T-helper 17 cell (primary cell): Measurements from ENCODE around the gene TPX2. TPM values are rescaled to one million over a fixed set of nuclear protein-coding genes. Genes with fewer than 3 reads are reported as not detected.

ENCODE experiments used
- ATAC-seq: fragments of 150-1000 bp; cut with Tn5 transposase; 2 replicates; pipeline ENCODE4 v1.10.0; 2021; ENCODE audit warnings: mild to moderate bottlenecking, moderate library complexity
- DNase-seq, 3 donors: peaks; one replicate each; pipeline versions ENCODE4 v3.0.0 to v3.0.0-alpha.2; 2020 to 2021
- H3K9me3 ChIP-seq: one replicate; pipeline ENCODE4 v1.7.0; 2013; ENCODE audit warnings: low read length, mild to moderate bottlenecking; ENCODE audit not compliant: control insufficient read depth, poor library complexity, severe bottlenecking
- H3K27ac Mint-ChIP-seq: one replicate; pipeline ENCODE4 v1.8.0; 2022; ENCODE audit warnings: mild to moderate bottlenecking, moderate library complexity, mixed read lengths
- H3K27me3 Mint-ChIP-seq: one replicate; pipeline ENCODE4 v1.8.0; 2022; ENCODE audit warnings: mixed read lengths
- H3K36me3 Mint-ChIP-seq: one replicate; pipeline ENCODE4 v1.8.0; 2022; ENCODE audit warnings: low read depth, mixed read lengths
- H3K4me1 Mint-ChIP-seq: one replicate; pipeline ENCODE4 v1.8.0; 2022; ENCODE audit warnings: mild to moderate bottlenecking, mixed read lengths
- H3K4me3 Mint-ChIP-seq: one replicate; pipeline ENCODE4 v1.8.0; 2022; ENCODE audit warnings: mild to moderate bottlenecking, moderate library complexity, mixed read lengths
- total RNA-seq, 4 donors: library from RNA in 2 of 4; stranded (reverse) in 2 of 4; gene quantifications; one replicate each; pipeline ENCODE4 v1.2.3 and lab custom pipeline; 2022 to 2026

Gene TPX2
- total RNA-seq, 2 donors from 2014 or later = 0.57 to 2.0 TPM

- ATAC-seq (no peak), DNase-seq (no peak)
- Mint-ChIP-seq H3K27ac (no peak overlapping the region), H3K4me3 (no peak overlapping the region), H3K36me3 (no peaks in the 10 kb centered on the region), H3K27me3 (no peaks in the 10 kb centered on the region), H3K4me1 (peaks cover 4% of the 10 kb centered on the region)
- no peaks in the 10 kb centered on the region for H3K9me3 ChIP-seq
Observed at GRCh38 chr20:31835554-31835953, 96.5 kb downstream of the TPX2 start.

- ATAC-seq (peak; percentile 56), DNase-seq (no peak)
- Mint-ChIP-seq H3K4me1 (peaks cover 4% of the 10 kb centered on the region), H3K27ac (peak overlapping the region; percentile 65), H3K27me3 (no peaks in the 10 kb centered on the region), H3K4me3 (no peak overlapping the region), H3K36me3 (no peaks in the 10 kb centered on the region)
- H3K9me3 ChIP-seq = no peaks in the 10 kb centered on the region
Observed at GRCh38 chr20:31835977-31836852, 97.1 kb downstream of the TPX2 start.

GRCh38 chr20:31836853-31837608 lies 97.9 kb downstream of the TPX2 start:
- Mint-ChIP-seq H3K36me3 (no peaks in the 10 kb centered on the region), H3K27ac (no peak overlapping the region), H3K4me3 (no peak overlapping the region), H3K27me3 (no peaks in the 10 kb centered on the region), H3K4me1 (peaks cover 4% of the 10 kb centered on the region)
- DNase-seq = no peak
- no peaks in the 10 kb centered on the region for H3K9me3 ChIP-seq
- ATAC-seq = no peak

GRCh38 chr20:31837896-31838397 lies 98.9 kb downstream of the TPX2 start:
- no peak for ATAC-seq

GRCh38 chr20:31838646-31839292 lies 99.7 kb downstream of the TPX2 start:
- ATAC-seq (no peak), DNase-seq (no peak)
- Mint-ChIP-seq H3K36me3 (no peaks in the 10 kb centered on the region), H3K27me3 (no peaks in the 10 kb centered on the region), H3K4me3 (no peak overlapping the region), H3K27ac (no peak overlapping the region), H3K4me1 (peaks cover 4% of the 10 kb centered on the region)
- H3K9me3 ChIP-seq = no peaks in the 10 kb centered on the region

More at GRCh38 chr20:31837896-31838397, 98.9 kb downstream of the TPX2 start:
- Mint-ChIP-seq H3K27ac (no peak overlapping the region), H3K4me3 (no peak overlapping the region), H3K27me3 (no peaks in the 10 kb centered on the region), H3K36me3 (no peaks in the 10 kb centered on the region), H3K4me1 (peaks cover 4% of the 10 kb centered on the region)
- DNase-seq = no peak
- H3K9me3 ChIP-seq = no peaks in the 10 kb centered on the region

- no peak for DNase-seq
- ATAC-seq = no peak
- no peak overlapping the region for H3K4me3 Mint-ChIP-seq
- H3K4me1 Mint-ChIP-seq = peaks cover 4% of the 10 kb centered on the region
- no peaks in the 10 kb centered on the region for H3K36me3 Mint-ChIP-seq
- no peaks in the 10 kb centered on the region for H3K9me3 ChIP-seq
- H3K27me3 Mint-ChIP-seq = no peaks in the 10 kb centered on the region
- H3K27ac Mint-ChIP-seq = no peak overlapping the region
Observed at GRCh38 chr20:31839782-31840487, 100.8 kb downstream of the TPX2 start.

GRCh38 chr20:31840906-31841816 lies 102.1 kb downstream of the TPX2 start:
- Mint-ChIP-seq H3K4me3 (no peak overlapping the region), H3K27me3 (no peaks in the 10 kb centered on the region), H3K27ac (no peak overlapping the region), H3K4me1 (peaks cover 2% of the 10 kb centered on the region), H3K36me3 (no peaks in the 10 kb centered on the region)
- ATAC-seq = no peak
- DNase-seq = no peak
- H3K9me3 ChIP-seq = no peaks in the 10 kb centered on the region

- H3K4me1 Mint-ChIP-seq = no peaks in the 10 kb centered on the region
- H3K4me3 Mint-ChIP-seq = no peak overlapping the region
- H3K36me3 Mint-ChIP-seq = no peaks in the 10 kb centered on the region
- H3K27ac Mint-ChIP-seq = no peak overlapping the region
- H3K9me3 ChIP-seq = no peaks in the 10 kb centered on the region
- ATAC-seq (no peak), DNase-seq (no peak)
- no peaks in the 10 kb centered on the region for H3K27me3 Mint-ChIP-seq
Observed at GRCh38 chr20:31841928-31842327, 102.8 kb downstream of the TPX2 start.

- Mint-ChIP-seq H3K36me3 (no peaks in the 10 kb centered on the region), H3K27me3 (no peaks in the 10 kb centered on the region), H3K4me1 (no peaks in the 10 kb centered on the region), H3K4me3 (no peak overlapping the region), H3K27ac (no peak overlapping the region)
- no peaks in the 10 kb centered on the region for H3K9me3 ChIP-seq
- ATAC-seq = no peak
- DNase-seq = no peak
Observed at GRCh38 chr20:31842471-31843157, 103.5 kb downstream of the TPX2 start.

- H3K9me3 ChIP-seq = no peaks in the 10 kb centered on the region
- Mint-ChIP-seq H3K4me3 (no peak overlapping the region), H3K27ac (no peak overlapping the region), H3K27me3 (peaks cover 2% of the 10 kb centered on the region), H3K36me3 (no peaks in the 10 kb centered on the region), H3K4me1 (no peaks in the 10 kb centered on the region)
- DNase-seq = no peak
- ATAC-seq = no peak
Observed at GRCh38 chr20:31843288-31843687, 104.2 kb downstream of the TPX2 start.

GRCh38 chr20:31843881-31844280 lies 104.8 kb downstream of the TPX2 start:
- DNase-seq (no peak), ATAC-seq (no peak)
- H3K27me3 Mint-ChIP-seq = peaks cover 8% of the 10 kb centered on the region
- no peaks in the 10 kb centered on the region for H3K4me1 Mint-ChIP-seq
- no peaks in the 10 kb centered on the region for H3K36me3 Mint-ChIP-seq
- H3K27ac Mint-ChIP-seq = no peak overlapping the region
- H3K4me3 Mint-ChIP-seq = no peak overlapping the region
- H3K9me3 ChIP-seq = no peaks in the 10 kb centered on the region
